Retinal pigment epithelial cell (primary cell): ENCODE data around the gene XK.

Source experiments
- DNase-seq: peaks from one replicate; pipeline ENCODE4 v3.0.0-alpha.2; 2010; ENCODE audit warnings: low read depth
- H3K4me3 ChIP-seq: 2 replicates; pipeline ENCODE4 v1.5.1; 2011; ENCODE audit warnings: mild to moderate bottlenecking, low read length, control low read depth, moderate library complexity
- CTCF ChIP-seq: conservative IDR thresholded peaks from 2 replicates; pipeline ENCODE4 v1.5.1; 2011; ENCODE audit warnings: low read depth, low read length, control low read depth, inconsistent platforms

The XK gene

DNA sequence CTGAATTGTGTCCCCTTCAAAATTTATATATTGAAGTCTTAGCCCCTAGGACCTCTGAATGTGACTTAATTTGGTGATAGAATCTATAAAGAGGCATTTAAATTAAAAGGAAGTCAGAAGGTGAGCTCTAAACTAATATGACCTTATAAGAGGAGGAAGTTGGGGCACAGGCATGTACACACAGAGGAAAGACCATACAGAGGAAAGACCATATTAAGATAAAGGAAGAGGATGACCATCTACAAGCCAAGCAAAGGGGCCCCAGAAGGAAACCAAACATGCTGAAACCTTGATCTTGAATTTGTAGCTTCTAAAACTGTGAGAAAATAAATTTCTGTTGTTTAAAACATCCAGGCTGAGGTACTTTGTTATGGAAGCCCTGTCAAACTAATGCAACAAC, 67.3 kb downstream of the XK start:
- DNase-seq, result no peak
- TF ChIP-seq CTCF, result no peak
- H3K4me3 ChIP-seq, result no peak overlapping the region

- DNase-seq, result no peak
- no peak for TF ChIP-seq CTCF
- H3K4me3 ChIP-seq, result no peak overlapping the region
Observed at GRCh38 chrX:37753384-37753783, 67.8 kb downstream of the XK start.

GRCh38 chrX:37754516-37754915, 68.9 kb downstream of the XK start:
- no peak for DNase-seq
- no peak for TF ChIP-seq CTCF
- H3K4me3 ChIP-seq, result no peak overlapping the region

DNA sequence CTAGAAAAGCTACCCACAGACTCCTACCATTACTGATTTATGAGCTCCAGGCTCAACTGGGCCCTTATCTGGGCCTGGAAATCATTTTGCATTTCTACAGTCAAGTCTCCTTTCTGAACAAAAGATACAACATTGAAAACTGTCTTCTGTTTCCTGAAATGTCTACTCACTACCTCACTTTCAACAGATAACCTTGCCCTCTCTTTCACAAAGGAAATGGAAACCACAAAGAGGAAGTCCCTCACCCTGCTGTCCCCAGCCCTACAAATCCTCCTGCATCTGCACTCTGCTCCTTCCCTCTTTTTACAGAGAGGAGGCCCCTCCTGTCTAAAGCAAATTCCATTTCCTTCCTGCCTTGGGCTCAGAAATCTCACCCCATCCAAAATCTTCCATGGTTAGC, 69.4 kb downstream of the XK start:
- DNase-seq, result no peak
- TF ChIP-seq CTCF, result no peak
- H3K4me3 ChIP-seq, result no peak overlapping the region

DNA sequence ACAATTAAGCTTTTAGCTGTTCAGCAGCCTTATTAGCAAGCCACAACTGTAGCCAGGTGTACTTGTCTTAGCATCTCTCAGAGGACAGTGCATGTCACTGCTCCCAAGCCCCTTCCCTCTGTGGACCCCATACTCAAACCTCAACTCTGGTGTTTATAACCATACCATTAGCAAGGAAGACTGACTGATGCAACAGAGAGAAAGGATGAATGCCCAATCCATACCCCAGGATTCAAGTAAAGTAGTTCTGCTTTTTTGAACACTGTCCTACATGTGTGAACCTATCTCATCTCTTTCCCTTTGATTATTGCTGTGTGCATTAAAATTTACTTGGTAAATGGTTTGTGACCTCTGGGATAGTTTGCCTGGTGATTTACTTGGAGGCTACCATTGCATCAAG, 71.5 kb downstream of the XK start:
- no peak for TF ChIP-seq CTCF
- DNase-seq, result no peak
- no peak overlapping the region for H3K4me3 ChIP-seq

DNA sequence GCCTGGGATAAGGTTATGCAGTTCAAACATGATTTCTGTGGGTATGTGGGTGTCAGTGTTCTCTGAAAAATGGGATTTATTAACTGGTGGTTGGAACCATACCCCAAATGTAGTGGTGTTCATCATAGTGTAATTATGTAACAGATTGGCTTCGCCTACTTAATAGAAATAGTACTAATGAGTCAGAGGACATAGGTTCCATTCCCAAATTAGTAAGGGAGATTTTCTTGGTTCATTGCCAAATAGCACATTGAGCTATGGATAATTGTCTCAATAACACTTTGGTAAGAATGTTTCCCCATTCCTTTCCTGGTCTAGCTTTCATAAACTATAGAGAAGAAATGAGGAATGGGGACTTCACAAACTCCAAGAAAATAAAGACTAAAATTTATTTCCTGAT, 73.8 kb downstream of the XK start:
- no peak for TF ChIP-seq CTCF
- no peak for DNase-seq

GRCh38 chrX:37759878-37760418, 74.4 kb downstream of the XK start:
- H3K4me3 ChIP-seq, result no peak overlapping the region
- TF ChIP-seq CTCF, result no peak
- DNase-seq, result no peak

More for the DNA sequence above, 73.8 kb downstream of the XK start:
- H3K4me3 ChIP-seq, result no peak overlapping the region
